ENCODE results near the gene SAMD4A.

SAMD4A gene

DNA sequence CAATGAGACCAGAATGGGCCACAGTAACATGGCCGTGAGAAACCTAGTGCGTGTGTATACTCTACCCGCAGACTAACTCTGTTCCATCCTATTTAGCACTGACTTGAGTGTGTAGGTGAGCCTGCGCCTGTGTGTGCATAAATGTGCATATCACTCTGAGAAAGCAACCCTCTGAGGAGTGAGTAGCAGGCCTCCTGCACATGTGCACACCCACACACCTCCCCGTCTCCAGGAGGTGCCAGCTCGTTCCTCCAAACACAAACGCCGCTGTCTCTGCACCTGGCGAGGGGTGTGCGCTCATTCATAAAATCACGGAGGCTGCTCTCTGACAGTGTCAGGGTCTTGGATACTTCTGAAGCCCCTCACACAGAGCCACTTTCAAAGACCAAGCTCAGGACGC is 196.8 kb downstream of the SAMD4A start:
- DNase-seq (ENCODE audit: low read depth) = no peak

- DNase-seq (ENCODE audit: low read depth) = no peak
Observed at GRCh38 chr14:54766276-54767138, 199.6 kb downstream of the SAMD4A start.

DNA sequence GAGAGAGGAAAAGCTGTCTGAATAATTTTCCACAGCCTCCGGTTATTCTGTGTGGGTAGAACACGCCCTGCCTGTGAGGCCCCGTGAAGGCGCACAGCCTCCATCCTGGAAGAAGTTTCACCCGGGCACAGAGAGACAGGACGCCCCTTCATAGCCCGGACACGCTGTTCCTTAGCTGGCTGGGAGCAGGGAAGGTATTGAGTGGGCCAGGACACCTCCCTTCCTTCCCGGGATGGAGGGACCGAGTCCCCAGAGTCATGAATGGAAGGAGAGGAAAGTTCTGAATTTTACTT is 200.2 kb downstream of the SAMD4A start:
- no peak for DNase-seq (ENCODE audit: low read depth)

DNA sequence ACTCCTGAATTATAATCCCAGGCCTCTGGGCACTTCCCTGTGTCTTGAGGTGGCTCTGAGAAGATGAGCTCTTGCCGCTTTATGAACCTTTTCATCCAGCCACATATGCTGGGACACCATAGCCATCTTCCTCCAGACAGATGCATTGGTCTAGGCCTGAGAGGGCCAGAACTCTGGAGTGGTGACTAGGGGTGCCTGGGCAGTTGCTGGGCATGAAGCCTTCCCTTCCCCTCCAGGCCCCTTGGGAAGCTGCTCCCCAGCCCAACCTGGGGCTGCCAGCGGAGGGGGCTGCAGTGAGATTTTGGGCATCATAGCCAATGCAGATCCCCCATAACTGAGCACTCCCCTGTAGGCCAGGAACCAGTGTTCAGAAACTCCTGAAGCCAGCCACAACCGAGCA is 200.5 kb downstream of the SAMD4A start:
- no peak for DNase-seq (ENCODE audit: low read depth)

DNA sequence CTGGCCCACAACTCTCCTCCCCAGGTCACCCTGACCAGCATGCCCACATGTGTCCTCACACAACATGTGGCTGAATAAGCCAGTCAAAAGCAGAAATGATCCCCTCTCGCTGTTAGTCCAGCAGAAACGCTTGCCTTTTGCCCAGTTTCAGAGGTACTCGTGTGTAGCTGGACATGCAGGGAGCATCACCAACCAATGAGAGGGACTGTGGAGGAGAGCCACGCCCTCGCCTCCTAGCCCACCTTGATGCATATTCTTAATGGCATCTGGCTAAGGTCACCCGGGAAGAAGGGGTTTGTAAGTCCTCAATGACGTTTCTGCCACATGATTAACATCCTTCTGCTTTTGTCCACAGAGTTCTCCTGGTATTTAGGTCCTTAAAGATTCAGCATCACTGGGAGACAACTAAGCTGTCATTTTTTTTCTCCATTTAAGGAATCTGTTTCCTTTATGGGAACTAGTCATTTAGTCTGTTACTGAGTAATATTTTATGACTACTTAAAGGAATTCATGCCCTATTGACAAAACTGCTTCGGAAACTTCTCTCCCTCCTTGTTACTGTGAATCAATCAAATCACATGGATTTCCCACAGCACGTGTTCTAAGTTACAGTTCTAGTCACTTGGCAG is 201.7 kb downstream of the SAMD4A start:
- DNase-seq (ENCODE audit: low read depth) = no peak

GRCh38 chr14:54769951-54770863 is 203.3 kb downstream of the SAMD4A start:
- no peak for DNase-seq (ENCODE audit: low read depth)

DNA sequence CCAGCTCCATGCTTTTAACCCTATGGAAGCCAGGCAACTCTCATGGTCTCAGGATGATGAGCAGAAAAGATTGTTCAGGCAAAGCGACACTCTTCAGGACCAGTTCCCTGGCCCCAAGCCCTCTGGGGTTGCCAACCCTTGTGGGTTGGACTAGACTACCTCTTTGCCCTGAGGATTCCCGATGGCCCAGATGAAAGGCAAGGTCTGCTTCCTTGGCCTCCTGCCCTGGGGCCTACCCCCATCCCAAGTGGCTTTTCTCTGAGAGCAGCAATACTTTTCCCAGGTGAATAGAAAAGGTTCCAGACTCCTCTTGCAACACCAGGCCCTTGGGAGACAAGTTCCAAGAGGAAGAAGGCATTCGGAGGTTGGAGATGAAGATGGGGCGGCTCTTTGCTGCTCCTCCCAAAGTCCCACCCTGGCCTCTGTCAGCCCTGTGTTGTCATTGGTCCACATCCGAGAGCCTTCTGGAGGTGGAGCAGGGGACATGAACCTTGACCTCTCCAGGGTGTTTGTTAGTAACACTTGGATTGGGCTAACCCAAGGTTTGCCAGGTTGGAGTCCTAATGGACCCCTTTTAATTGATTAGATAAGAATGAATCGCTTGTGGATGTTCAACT is 204.6 kb downstream of the SAMD4A start:
- DNase-seq (ENCODE audit: low read depth) = no peak

GRCh38 chr14:54772451-54772881 is 205.5 kb downstream of the SAMD4A start:
- DNase-seq (ENCODE audit: low read depth) = no peak

GRCh38 chr14:54773171-54774006 is 206.5 kb downstream of the SAMD4A start:
- DNase-seq (ENCODE audit: low read depth) = peak; percentile 48

- no peak for DNase-seq (ENCODE audit: low read depth)
Observed at GRCh38 chr14:54774824-54775223, 207.9 kb downstream of the SAMD4A start.

- no peak for DNase-seq (ENCODE audit: low read depth)
Observed at GRCh38 chr14:54775486-54776140, 208.7 kb downstream of the SAMD4A start.

- peak; percentile 60 for DNase-seq (ENCODE audit: low read depth)
Observed at GRCh38 chr14:54776361-54777001, 209.6 kb downstream of the SAMD4A start.

GRCh38 chr14:54777395-54777794 is 210.5 kb downstream of the SAMD4A start:
- DNase-seq (ENCODE audit: low read depth) = no peak

- no peak for DNase-seq (ENCODE audit: low read depth)
Observed at GRCh38 chr14:54778618-54779345, 211.9 kb downstream of the SAMD4A start.

- DNase-seq (ENCODE audit: low read depth) = no peak
Observed at GRCh38 chr14:54781080-54781479, 214.2 kb downstream of the SAMD4A start.

DNA sequence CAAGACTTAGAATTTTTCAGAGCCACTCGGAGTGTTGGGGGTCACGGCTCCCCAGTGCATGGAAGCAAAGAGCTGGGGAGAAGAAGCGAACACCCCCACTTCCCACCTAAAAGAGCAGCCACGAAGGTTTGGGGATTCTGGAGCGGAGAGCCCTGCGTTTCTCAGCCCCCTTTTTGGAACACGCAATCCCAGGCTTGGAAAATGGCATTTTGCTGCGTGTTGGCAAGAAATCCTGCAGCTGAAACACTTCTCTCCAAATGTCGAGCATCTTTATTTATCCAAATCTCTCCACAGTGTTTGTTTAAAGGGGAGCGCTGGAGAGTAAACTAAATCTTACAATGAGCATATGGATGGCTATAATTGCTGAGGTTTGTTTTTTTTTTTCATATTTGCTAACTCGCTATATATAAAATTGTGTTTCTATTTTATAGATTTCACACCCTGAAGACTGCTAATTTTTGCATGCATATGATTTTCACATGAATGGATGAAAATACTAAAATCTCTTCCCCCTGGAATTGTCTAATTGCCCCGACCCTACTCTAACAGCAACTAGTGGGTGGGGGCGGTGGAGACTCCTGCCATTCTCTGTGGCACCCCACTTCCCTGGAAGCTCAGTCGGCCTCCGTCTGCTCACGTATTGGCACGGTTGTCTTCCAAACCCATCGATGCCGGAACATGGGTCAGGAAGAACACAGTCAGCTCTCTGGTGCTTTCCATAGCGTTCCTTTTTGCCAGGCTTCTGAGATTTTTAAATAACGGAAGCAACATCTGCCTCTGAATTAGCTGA is 215.2 kb downstream of the SAMD4A start:
- no peak for DNase-seq (ENCODE audit: low read depth)

GRCh38 chr14:54782751-54783659 is 216.1 kb downstream of the SAMD4A start:
- DNase-seq (ENCODE audit: low read depth) = no peak

GRCh38 chr14:54783660-54784015 is 216.7 kb downstream of the SAMD4A start:
- no peak for DNase-seq (ENCODE audit: low read depth)

Data from stimulated activated CD8-positive, alpha-beta memory T cell treated with anti-CD3 and anti-CD28 coated beads, Interleukin-4, amount 100 ng/mL, for 24 hours (primary cell).